GM23338 (cell line): ENCODE data around the gene EPHX1. TPM values are rescaled to one million over a fixed set of nuclear protein-coding genes. Genes with fewer than 3 reads are reported as not detected.

Experiments used
- ATAC-seq: fragments of 200-7000 bp; cut with Tn5 transposase; 3 replicates; pipeline ENCODE4 v1.9.1; 2020
- DNase-seq: peaks from one replicate; pipeline ENCODE4 v3.0.0-alpha.2; 2015; ENCODE audit warnings: low spot score
- H2AFZ ChIP-seq: fragments of 200-600 bp; sonication (generic); 2 replicates; pipeline ENCODE4 v1.8.0; 2016; ENCODE audit warnings: antibody characterized with exemption, mild to moderate bottlenecking, moderate library complexity
- H3F3A ChIP-seq: fragments of 200-600 bp; sonication (generic); replicated peaks from 2 replicates; pipeline ENCODE4 v1.8.0; 2017; ENCODE audit warnings: antibody characterized with exemption, mixed run types, low read depth
- H3K27ac ChIP-seq: fragments of 200-600 bp; sonication (generic); 2 replicates; pipeline ENCODE4 v1.6.1; 2016; ENCODE audit warnings: low read depth
- H3K27me3 ChIP-seq: fragments of 200-600 bp; sonication (generic); 2 replicates; pipeline ENCODE4 v1.8.0; 2016; ENCODE audit warnings: mild to moderate bottlenecking, mixed run types, moderate library complexity; ENCODE audit not compliant: insufficient read depth
- H3K36me3 ChIP-seq: fragments of 200-600 bp; sonication (generic); 2 replicates; pipeline ENCODE4 v1.8.0; 2016; ENCODE audit warnings: mild to moderate bottlenecking; ENCODE audit not compliant: insufficient read depth
- H3K4me1 ChIP-seq: fragments of 200-600 bp; sonication (generic); 2 replicates; pipeline ENCODE4 v1.8.0; 2016; ENCODE audit warnings: mild to moderate bottlenecking, moderate library complexity; ENCODE audit not compliant: insufficient read depth
- H3K4me2 ChIP-seq: fragments of 200-600 bp; sonication (generic); 2 replicates; pipeline ENCODE4 v1.7.1; 2017; ENCODE audit warnings: mixed run types
- H3K4me3 ChIP-seq: fragments of 200-600 bp; sonication (generic); 2 replicates; pipeline ENCODE4 v1.6.1; 2016; ENCODE audit warnings: mixed run types
- H3K79me2 ChIP-seq: fragments of 200-600 bp; sonication (generic); replicated peaks from 2 replicates; pipeline ENCODE4 v1.8.0; 2017; ENCODE audit warnings: mild to moderate bottlenecking; ENCODE audit not compliant: insufficient read depth
- H3K9me2 ChIP-seq: fragments of 200-600 bp; sonication (generic); 2 replicates; pipeline ENCODE4 v1.8.0; 2017; ENCODE audit not compliant: insufficient read depth
- H4K20me1 ChIP-seq: fragments of 200-600 bp; sonication (generic); replicated peaks from 2 replicates; pipeline ENCODE4 v1.8.0; 2017; ENCODE audit warnings: mild to moderate bottlenecking; ENCODE audit not compliant: insufficient read depth
- H3K27ac Mint-ChIP-seq: 2 replicates; pipeline ENCODE4 v1.8.0; 2020; ENCODE audit warnings: inconsistent platforms, mild to moderate bottlenecking, moderate library complexity, mixed read lengths
- H3K27me3 Mint-ChIP-seq: 3 replicates; pipeline ENCODE4 v1.8.0; 2022; ENCODE audit warnings: low read depth, mild to moderate bottlenecking, moderate library complexity, mixed read lengths, inconsistent platforms; ENCODE audit not compliant: insufficient read depth, poor library complexity
- H3K36me3 Mint-ChIP-seq: 3 replicates; pipeline ENCODE4 v1.8.0; 2021; ENCODE audit warnings: low read depth, mild to moderate bottlenecking, inconsistent platforms, moderate library complexity, mixed read lengths
- H3K4me1 Mint-ChIP-seq: 3 replicates; pipeline ENCODE4 v1.8.0; 2020; ENCODE audit warnings: mild to moderate bottlenecking, inconsistent platforms, mixed read lengths
- H3K4me3 Mint-ChIP-seq: 3 replicates; pipeline ENCODE4 v1.8.0; 2021; ENCODE audit warnings: moderate library complexity, mild to moderate bottlenecking, inconsistent platforms, mixed read lengths
- H3K9me3 Mint-ChIP-seq: 3 replicates; pipeline ENCODE4 v1.8.0; 2020; ENCODE audit warnings: moderate library complexity, mild to moderate bottlenecking, inconsistent platforms, mixed read lengths
- CREB1 ChIP-seq: fragments of 250-450 bp; sonication (Bioruptor Pico); IDR thresholded peaks from 2 replicates; pipeline ENCODE4 v1.5.0; 2020; ENCODE audit warnings: low read depth, mild to moderate bottlenecking, moderate library complexity
- CTCF ChIP-seq, 2 experiments: fragments of 200-600 bp in 1 of 2; sonication (generic) in 1 of 2; conservative IDR thresholded peaks; 2 replicates each; pipeline versions ENCODE4 v1.5.1 to v1.6.1; 2016 to 2017; ENCODE audit warnings: antibody characterized with exemption in 2 of 2, low read depth in 2 of 2, mild to moderate bottlenecking in 2 of 2, moderate library complexity in 1 of 2
- ETS1 ChIP-seq: IDR thresholded peaks from 2 replicates; pipeline ENCODE4 v1.6.1; 2016; ENCODE audit warnings: antibody characterized with exemption
- EZH2 ChIP-seq: fragments of 200-600 bp; sonication (generic); IDR thresholded peaks from one replicate; pipeline ENCODE4 v1.8.0; 2017; ENCODE audit warnings: antibody characterized with exemption, mild to moderate bottlenecking, low read depth; ENCODE audit not compliant: unreplicated experiment
- EZH2phosphoT487 ChIP-seq: fragments of 200-600 bp; sonication (generic); IDR thresholded peaks from one replicate; pipeline ENCODE4 v1.8.1; 2018; ENCODE audit warnings: antibody characterized with exemption; ENCODE audit not compliant: unreplicated experiment
- JUNB ChIP-seq: IDR thresholded peaks from one replicate; pipeline ENCODE4 v1.6.1; 2016; ENCODE audit warnings: antibody characterized with exemption; ENCODE audit not compliant: unreplicated experiment
- NANOG ChIP-seq: IDR thresholded peaks from 2 replicates; pipeline ENCODE4 v1.6.1; 2016; ENCODE audit warnings: antibody characterized with exemption, borderline replicate concordance
- POLR2AphosphoS5 ChIP-seq: IDR thresholded peaks from 2 replicates; pipeline ENCODE4 v1.6.1; 2016; ENCODE audit warnings: antibody characterized with exemption, low read depth
- REST ChIP-seq: IDR thresholded peaks from one replicate; pipeline ENCODE4 v1.6.1; 2018; ENCODE audit warnings: antibody characterized with exemption; ENCODE audit not compliant: unreplicated experiment
- STAT1 ChIP-seq: IDR thresholded peaks from one replicate; pipeline ENCODE4 v1.6.1; 2016; ENCODE audit warnings: antibody characterized with exemption; ENCODE audit not compliant: unreplicated experiment
- ZNF114 ChIP-seq: fragments of 250-450 bp; sonication (Bioruptor Pico); IDR thresholded peaks from 2 replicates; pipeline ENCODE4 v1.5.0; 2020; ENCODE audit warnings: mild to moderate bottlenecking, moderate library complexity
- ZNF331 ChIP-seq: fragments of 250-450 bp; sonication (Bioruptor Pico); IDR thresholded peaks from 2 replicates; pipeline ENCODE4 v1.5.0; 2020; ENCODE audit warnings: low read depth, mild to moderate bottlenecking, moderate library complexity
- ZNF462 ChIP-seq: fragments of 250-450 bp; sonication (Bioruptor Pico); IDR thresholded peaks from 2 replicates; pipeline ENCODE4 v1.5.0; 2020; ENCODE audit warnings: mild to moderate bottlenecking, moderate library complexity
- polyA plus RNA-seq: library from polyadenylated mRNA; unstranded; fragments of >200 nt; fragmentation: Nextera tagmentation; extraction: Ambion mirVana; gene quantifications from 2 replicates; pipeline ENCODE4 v1.2.1, GENCODE V29; 2016
- total RNA-seq: library from RNA; depleted of rRNA; stranded (reverse); fragments of >200 nt; shearing (Covaris generic); gene quantifications from 2 replicates; pipeline ENCODE4 v1.2.3, GENCODE V29; 2014

Gene EPHX1
- total and polyA plus RNA-seq, 2 experiments from 2014 or later, result 15.3 to 46.5 TPM

- H3K27ac ChIP-seq, result peak overlapping the region; percentile 78; the same call in 1 of the 2 replicates
- H3F3A ChIP-seq, result 0 out of 2 replicates have a peak, but pooled peaks cover 4% of the 10 kb centered on the region
- no peaks in the 10 kb centered on the region for H3K9me2 ChIP-seq
- peaks cover 62% of the 10 kb centered on the region for H3K79me2 ChIP-seq
- H3K9me3 Mint-ChIP-seq, result no peaks in the 10 kb centered on the region
- H3K4me1 Mint-ChIP-seq, result peaks cover 42% of the 10 kb centered on the region
- no peak overlapping the region for H3K4me3 Mint-ChIP-seq
- no peak overlapping the region for H3K4me3 ChIP-seq
- H3K4me2 ChIP-seq, result no peak overlapping the region
- DNase-seq (no peak), ATAC-seq (no peak)
- H3K27me3 Mint-ChIP-seq, result peaks cover 23% of the 10 kb centered on the region
- no peak overlapping the region for H2AFZ ChIP-seq
- H3K27ac Mint-ChIP-seq, result no peak overlapping the region
- H3K36me3 Mint-ChIP-seq, result peaks cover 39% of the 10 kb centered on the region
- H4K20me1 ChIP-seq, result peaks cover 17% of the 10 kb centered on the region
- no peaks in the 10 kb centered on the region for H3K27me3 ChIP-seq
- peaks cover 27% of the 10 kb centered on the region for H3K4me1 ChIP-seq
- TF ChIP-seq ZNF462 (CRISPR knock-in tag) (no peak), JUNB (no peak), ZNF331 (CRISPR knock-in tag) (no peak), STAT1 (no peak), ETS1 (no peak), ZNF114 (CRISPR knock-in tag) (no peak), CTCF (conservative IDR thresholded peaks at IDR 0.05; ENCODE audit: low read depth in 2 of 2) (no peak), POLR2AphosphoS5 (no peak), EZH2 (no peak), REST (no peak), NANOG (no peak), CREB1 (CRISPR knock-in tag) (no peak), EZH2phosphoT487 (no peak)
- H3K36me3 ChIP-seq, result peaks cover 26% of the 10 kb centered on the region; the same call in 1 of the 2 replicates
These were observed 68.4 kb downstream of the EPHX1 start for GRCh38 chr1:225878282-225878681.
